ENCODE measurements around the gene MAP1S. TPM values are rescaled to one million over a fixed set of nuclear protein-coding genes. Genes with fewer than 3 reads are reported as not detected.
"Not testable (repeated sequence)": the region's sequence is repeated elsewhere in the genome, so short reads cannot be mapped to it uniquely, and the experiment has no call there.

Gene MAP1S
- total RNA-seq, 2 donors from 2014 or later, result 48.1 to 57.1 TPM

DNA sequence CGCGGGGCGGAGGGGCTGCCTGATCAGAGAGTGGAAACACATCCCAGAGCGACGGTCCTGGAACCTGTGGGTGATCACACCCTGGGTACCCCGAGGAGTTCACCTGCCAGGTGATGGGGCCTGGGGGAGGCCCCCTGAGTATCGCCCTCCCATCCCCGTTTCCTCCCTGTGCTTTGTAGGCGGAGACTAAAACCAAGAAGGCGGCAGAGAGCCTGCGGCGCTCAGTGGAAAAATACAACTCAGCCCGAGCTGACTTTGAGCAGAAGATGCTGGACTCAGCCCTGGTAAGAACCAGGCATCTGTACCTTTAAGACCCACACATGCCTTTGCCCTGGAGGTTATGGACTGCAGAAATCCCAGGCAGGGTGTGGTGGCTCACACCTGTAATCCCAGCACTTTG lies 51.3 kb downstream of the MAP1S start:
- Histone ChIP-seq H3K27ac (no peak overlapping the region), H3K4me1 (no peaks in the 10 kb centered on the region), H3K27me3 (no peaks in the 10 kb centered on the region), H3K9me3 (no peaks in the 10 kb centered on the region), H3K9ac (ENCODE audit: low read depth in 2 of 2, low read length in 2 of 2) (no peak overlapping the region), H3K4me3 (no peak overlapping the region), H3K36me3 (no peaks in the 10 kb centered on the region)
- intact Hi-C loops (cut with DNase I), result no loop called here
- TF ChIP-seq, protein P1, sequence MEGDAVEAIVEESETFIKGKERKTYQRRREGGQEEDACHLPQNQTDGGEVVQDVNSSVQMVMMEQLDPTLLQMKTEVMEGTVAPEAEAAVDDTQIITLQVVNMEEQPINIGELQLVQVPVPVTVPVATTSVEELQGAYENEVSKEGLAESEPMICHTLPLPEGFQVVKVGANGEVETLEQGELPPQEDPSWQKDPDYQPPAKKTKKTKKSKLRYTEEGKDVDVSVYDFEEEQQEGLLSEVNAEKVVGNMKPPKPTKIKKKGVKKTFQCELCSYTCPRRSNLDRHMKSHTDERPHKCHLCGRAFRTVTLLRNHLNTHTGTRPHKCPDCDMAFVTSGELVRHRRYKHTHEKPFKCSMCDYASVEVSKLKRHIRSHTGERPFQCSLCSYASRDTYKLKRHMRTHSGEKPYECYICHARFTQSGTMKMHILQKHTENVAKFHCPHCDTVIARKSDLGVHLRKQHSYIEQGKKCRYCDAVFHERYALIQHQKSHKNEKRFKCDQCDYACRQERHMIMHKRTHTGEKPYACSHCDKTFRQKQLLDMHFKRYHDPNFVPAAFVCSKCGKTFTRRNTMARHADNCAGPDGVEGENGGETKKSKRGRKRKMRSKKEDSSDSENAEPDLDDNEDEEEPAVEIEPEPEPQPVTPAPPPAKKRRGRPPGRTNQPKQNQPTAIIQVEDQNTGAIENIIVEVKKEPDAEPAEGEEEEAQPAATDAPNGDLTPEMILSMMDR (IDR thresholded peaks at IDR 0.05), result no peak
- no peak for DNase-seq

DNA sequence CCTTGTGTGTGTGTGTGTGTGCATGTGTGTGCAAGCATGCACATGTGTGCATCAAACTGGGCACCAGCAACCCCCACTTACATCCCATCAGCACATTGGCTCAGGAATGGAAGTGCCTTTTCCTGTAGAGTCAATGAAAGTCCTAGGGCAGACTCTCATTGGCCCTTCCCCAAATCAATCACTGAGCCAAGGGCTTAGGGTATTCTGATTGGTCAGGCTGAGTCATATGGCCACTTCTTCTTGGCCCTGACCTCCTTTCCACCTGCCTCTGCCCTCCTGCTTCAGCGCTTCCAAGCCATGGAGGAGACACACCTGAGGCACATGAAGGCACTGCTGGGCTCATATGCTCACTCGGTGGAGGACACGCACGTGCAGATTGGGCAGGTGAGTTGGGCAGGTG lies 52.9 kb downstream of the MAP1S start:
- Histone ChIP-seq H3K36me3 (no peaks in the 10 kb centered on the region), H3K27me3 (no peaks in the 10 kb centered on the region)
- DNase-seq, result no peak

DNA sequence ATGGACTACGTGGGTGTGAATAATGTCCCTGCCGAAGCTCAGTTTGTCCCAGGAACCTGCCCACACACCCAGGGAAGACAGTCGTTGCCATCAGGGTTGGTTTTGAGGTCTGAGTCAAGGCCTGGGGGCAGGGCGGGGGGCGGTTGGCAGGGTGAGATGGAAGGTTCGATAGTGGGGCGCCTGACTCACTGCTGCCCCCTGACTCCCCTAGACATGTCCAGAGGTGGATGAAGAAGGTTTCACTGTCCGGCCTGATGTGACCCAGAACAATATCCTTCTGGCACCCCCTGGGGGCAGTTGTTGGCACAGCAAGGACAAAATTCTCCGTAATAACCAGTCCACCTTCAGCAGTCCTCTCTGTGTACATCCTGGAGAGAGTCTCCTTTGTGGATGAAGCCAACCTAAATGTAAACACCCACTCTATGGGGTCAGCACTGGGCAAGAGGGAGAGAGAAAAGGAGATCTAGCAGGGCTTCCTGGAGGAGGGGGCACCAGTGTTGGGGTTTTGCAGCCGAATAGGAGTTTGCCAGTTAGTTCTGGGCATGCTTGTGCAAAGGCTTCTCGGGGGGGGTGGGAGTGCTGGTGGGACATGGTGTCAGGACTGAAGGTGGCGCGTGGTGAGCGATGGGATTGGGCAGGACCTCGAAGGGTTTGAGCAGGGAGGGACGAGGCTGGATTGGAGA lies 56.1 kb downstream of the MAP1S start:
- Histone ChIP-seq H3K9me3 (no peaks in the 10 kb centered on the region), H3K27ac (no peak overlapping the region), H3K4me3 (no peak overlapping the region), H3K27me3 (no peaks in the 10 kb centered on the region), H3K4me1 (no peaks in the 10 kb centered on the region), H3K9ac (ENCODE audit: low read depth in 2 of 2, low read length in 2 of 2) (no peak overlapping the region), H3K36me3 (no peaks in the 10 kb centered on the region)
- peak; percentile 62 for DNase-seq
- TF ChIP-seq, protein P1 (IDR thresholded peaks at IDR 0.05), result peak; percentile 42
- intact Hi-C loops (cut with DNase I), result no loop called here

More for the DNA sequence above, 52.9 kb downstream of the MAP1S start:
- Histone ChIP-seq H3K9ac (ENCODE audit: low read depth in 2 of 2, low read length in 2 of 2) (no peak overlapping the region), H3K4me3 (no peak overlapping the region), H3K27ac (no peak overlapping the region), H3K4me1 (no peaks in the 10 kb centered on the region), H3K9me3 (no peaks in the 10 kb centered on the region)
- TF ChIP-seq, protein P1 (IDR thresholded peaks at IDR 0.05), result no peak
- intact Hi-C loops (cut with DNase I), result no loop called here

DNA sequence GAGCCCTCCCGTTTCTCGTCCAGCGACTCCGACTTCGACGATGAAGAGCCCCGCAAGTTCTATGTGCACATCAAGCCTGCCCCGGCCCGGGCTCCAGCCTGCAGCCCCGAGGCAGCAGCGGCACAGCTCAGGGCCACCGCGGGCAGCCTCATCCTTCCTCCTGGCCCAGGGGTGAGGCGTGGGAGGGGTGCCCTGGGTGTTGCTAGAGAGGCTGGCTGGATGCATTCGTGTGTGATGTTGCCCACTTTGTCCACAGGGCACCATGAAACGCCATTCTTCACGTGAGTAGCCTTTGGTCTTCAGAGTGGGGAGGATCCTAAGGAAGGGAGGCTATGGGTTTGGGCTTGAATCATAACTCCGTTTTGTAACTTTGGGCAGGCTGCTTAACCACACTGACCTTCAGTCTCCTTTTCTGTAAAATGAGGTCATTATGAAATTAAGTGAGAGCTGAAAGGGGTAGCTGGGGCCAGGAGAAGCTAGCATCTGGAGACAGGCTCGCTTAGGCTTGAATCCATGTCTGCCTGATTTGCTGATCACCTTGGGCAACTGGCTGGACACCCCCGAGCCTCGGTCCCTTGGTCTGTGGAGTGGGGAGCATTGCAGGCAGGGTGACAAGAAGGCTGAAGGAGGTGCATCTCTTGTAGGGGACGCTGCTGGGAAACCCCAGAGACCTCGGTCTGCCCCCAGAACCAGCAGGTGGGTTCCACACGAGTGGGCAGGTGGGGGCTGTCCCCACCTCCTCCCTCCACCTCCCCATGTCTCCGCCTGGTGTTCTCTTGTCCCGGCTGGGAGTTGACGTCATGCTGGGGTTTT lies 56.9 kb downstream of the MAP1S start:
- H3K4me3 ChIP-seq, result no peak overlapping the region
- no peaks in the 10 kb centered on the region for H3K27me3 ChIP-seq
- H3K27ac ChIP-seq, result no peak overlapping the region
- intact Hi-C loops (cut with DNase I), result no loop called here
- TF ChIP-seq, protein P1 (IDR thresholded peaks at IDR 0.05), result no peak
- no peaks in the 10 kb centered on the region for H3K4me1 ChIP-seq
- DNase-seq, result no peak
- no peaks in the 10 kb centered on the region for H3K9me3 ChIP-seq
- H3K9ac ChIP-seq (ENCODE audit: low read depth in 2 of 2, low read length in 2 of 2), result no peak overlapping the region
- H3K36me3 ChIP-seq, result no peaks in the 10 kb centered on the region

DNA sequence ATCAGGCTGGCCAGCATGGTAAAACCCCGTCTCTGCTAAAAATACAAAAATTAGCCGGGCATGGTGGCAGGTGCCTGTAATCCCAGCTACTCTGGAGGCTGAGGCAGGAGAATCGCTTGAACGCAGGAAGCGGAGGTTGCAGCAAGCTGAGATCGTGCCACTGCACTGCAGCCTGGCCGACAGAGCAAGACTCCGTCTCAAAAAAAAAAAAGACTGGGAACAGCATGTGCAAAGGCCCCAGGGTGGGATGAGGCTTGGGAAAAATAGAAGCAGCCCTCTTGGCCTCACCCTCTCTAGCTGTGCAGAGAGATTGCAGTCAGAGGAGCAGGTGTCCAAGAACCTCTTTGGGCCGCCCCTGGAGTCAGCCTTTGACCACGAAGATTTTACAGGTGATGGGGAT lies 58.6 kb downstream of the MAP1S start:
- H3K9me3 ChIP-seq; intact Hi-C loops (cut with DNase I); H3K9ac ChIP-seq (ENCODE audit: low read depth in 2 of 2, low read length in 2 of 2); H3K36me3 ChIP-seq; H3K4me3 ChIP-seq; DNase-seq; H3K27ac ChIP-seq; H3K27me3 ChIP-seq; H3K4me1 ChIP-seq: not testable (repeated sequence)
